Activated CD4-positive, alpha-beta memory T cell treated with anti-CD3 and anti-CD28 coated beads, Interleukin-2, amount 10 ng/mL, durations not matched to agents 7 days and 5 days (primary cell): ENCODE measurements around the gene C10orf67. TPM values are rescaled to one million over a fixed set of nuclear protein-coding genes. Genes with fewer than 3 reads are reported as not detected.
"Not testable (repeated sequence)": the region's sequence is repeated elsewhere in the genome, so short reads cannot be mapped to it uniquely, and the experiment has no call there.

Source experiments
- CTCF ChIA-PET: fragments of 350-600 bp; sonication (Branson Sonifier 250); formaldehyde crosslinking; loops from one replicate; lab custom pipeline; 2021; ENCODE audit warnings: antibody characterized with exemption, inconsistent platforms; lab: Charles Lee
- POLR2A ChIA-PET: fragments of 350-600 bp; sonication (Branson Sonifier 250); formaldehyde crosslinking; loops from one replicate; lab custom pipeline; 2021; ENCODE audit warnings: antibody characterized with exemption; lab: Charles Lee
- DNase-seq: peaks from one replicate; pipeline ENCODE4 v3.0.0-alpha.2; 2020
- H3K27ac Mint-ChIP-seq: one replicate; pipeline ENCODE4 v1.8.0; 2021; ENCODE audit warnings: mild to moderate bottlenecking, mixed read lengths
- H3K27me3 Mint-ChIP-seq: one replicate; pipeline ENCODE4 v1.8.0; 2021; ENCODE audit warnings: mixed read lengths
- H3K36me3 Mint-ChIP-seq: one replicate; pipeline ENCODE4 v1.8.0; 2021; ENCODE audit warnings: low read depth, mixed read lengths
- H3K4me1 Mint-ChIP-seq: one replicate; pipeline ENCODE4 v1.8.0; 2021; ENCODE audit warnings: mixed read lengths
- H3K4me3 Mint-ChIP-seq: one replicate; pipeline ENCODE4 v1.8.0; 2021; ENCODE audit warnings: mild to moderate bottlenecking, mixed read lengths
- H3K9me3 Mint-ChIP-seq: one replicate; pipeline ENCODE4 v1.8.0; 2021; ENCODE audit warnings: mixed read lengths
- total RNA-seq, 2 experiments: library from RNA; stranded (reverse); gene quantifications; one replicate each; pipeline ENCODE4 v1.2.3, GENCODE V29; 2021

C10orf67 gene
- total RNA-seq, 2 experiments from 2014 or later, result not detected

GRCh38 chr10:23275355-23275754, 69.2 kb downstream of the C10orf67 start:
- DNase-seq, result no peak
- Mint-ChIP-seq H3K9me3 (no peaks in the 10 kb centered on the region), H3K36me3 (no peaks in the 10 kb centered on the region), H3K4me1 (no peaks in the 10 kb centered on the region), H3K27me3 (no peaks in the 10 kb centered on the region), H3K4me3 (no peak overlapping the region), H3K27ac (no peak overlapping the region)
- CTCF ChIA-PET, result no interaction called here
- POLR2A ChIA-PET, result no interaction called here

DNA sequence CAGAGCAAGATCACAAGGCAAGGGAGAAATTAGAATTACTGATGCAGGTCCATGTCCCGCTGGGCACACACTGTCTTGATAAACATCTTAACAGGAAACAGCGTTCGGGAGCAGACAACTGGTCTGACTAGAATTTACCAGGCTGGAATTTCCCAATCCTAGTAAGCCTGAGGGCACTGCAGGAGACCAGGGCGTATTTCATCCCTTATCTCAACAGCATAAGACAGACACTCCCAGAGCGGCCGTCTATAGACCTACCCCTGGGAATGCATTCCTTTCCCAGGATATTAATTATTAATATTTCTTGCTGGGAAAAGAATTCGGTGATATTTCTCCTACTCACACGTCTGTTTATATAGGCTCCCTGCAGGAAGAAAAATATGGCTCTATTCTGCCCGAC, 70.4 kb downstream of the C10orf67 start:
- H3K4me3 Mint-ChIP-seq, CTCF ChIA-PET, POLR2A ChIA-PET, H3K4me1 Mint-ChIP-seq, DNase-seq, H3K27me3 Mint-ChIP-seq, H3K36me3 Mint-ChIP-seq, H3K9me3 Mint-ChIP-seq, H3K27ac Mint-ChIP-seq: not testable (repeated sequence)

GRCh38 chr10:23270531-23270930, 74.1 kb downstream of the C10orf67 start:
- DNase-seq, result no peak
- CTCF ChIA-PET, result no interaction called here
- H3K27me3 Mint-ChIP-seq, result no peaks in the 10 kb centered on the region
- no peaks in the 10 kb centered on the region for H3K9me3 Mint-ChIP-seq
- no peaks in the 10 kb centered on the region for H3K36me3 Mint-ChIP-seq
- no peaks in the 10 kb centered on the region for H3K4me1 Mint-ChIP-seq
- H3K27ac Mint-ChIP-seq, result no peak overlapping the region
- POLR2A ChIA-PET, result no interaction called here
- no peak overlapping the region for H3K4me3 Mint-ChIP-seq

DNA sequence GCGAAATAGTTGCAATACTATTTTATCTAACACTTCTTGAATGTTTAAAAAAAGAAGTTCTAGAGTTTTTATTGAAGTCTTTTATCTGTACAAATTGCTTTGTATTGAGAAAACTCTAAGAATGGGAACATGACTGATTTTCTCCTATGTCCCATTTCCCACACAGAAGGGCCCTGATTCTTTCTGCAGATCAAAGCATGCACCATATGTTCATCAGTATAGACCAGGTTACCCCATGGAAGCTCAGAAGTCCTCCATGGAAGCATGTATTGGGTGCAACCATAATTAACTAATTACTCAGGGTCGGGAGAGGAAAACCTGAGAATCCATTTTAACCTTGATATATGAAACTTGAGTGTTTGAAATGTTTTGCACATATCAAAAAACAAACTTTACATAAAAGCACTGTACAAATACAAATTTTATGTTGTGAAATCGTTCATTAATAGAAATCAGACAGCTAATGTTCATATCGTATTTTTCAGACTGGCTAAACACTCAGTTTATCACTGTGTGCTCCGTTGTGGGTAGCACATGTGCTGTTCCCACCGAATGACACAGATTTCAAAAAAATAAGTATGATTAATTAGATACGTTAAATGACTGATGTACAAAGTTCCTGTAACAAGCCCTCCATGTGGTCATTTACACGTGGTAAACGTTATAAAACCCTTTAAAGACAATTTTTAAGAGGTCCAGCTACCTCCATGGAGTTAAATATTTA, 81.0 kb downstream of the C10orf67 start:
- ChIA-PET CTCF (no interaction called here), POLR2A (no interaction called here)
- H3K4me1 Mint-ChIP-seq, result no peaks in the 10 kb centered on the region
- DNase-seq, result no peak
- H3K27ac Mint-ChIP-seq, result no peak overlapping the region
- H3K4me3 Mint-ChIP-seq, result no peak overlapping the region
- no peaks in the 10 kb centered on the region for H3K9me3 Mint-ChIP-seq
- no peaks in the 10 kb centered on the region for H3K36me3 Mint-ChIP-seq
- H3K27me3 Mint-ChIP-seq, result peaks cover 3% of the 10 kb centered on the region

DNA sequence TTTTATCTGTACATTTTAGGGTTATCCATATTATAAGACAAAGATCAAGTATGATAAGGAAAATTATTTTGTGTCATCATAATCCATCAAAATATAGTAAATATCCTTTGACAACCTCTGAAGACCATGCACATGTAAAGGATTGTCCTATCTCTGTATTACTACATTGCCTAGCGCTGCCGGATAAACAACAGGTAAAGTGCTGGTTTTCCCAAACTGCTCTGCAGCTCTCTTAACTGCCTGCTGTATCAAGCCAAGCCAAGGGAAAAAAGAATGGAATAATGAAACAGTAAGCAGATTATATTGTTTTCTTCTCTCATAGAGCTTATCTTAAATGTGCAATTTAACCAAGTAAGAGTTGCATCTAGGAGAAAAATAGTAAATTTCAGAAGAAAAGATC, 81.7 kb downstream of the C10orf67 start:
- Mint-ChIP-seq H3K36me3 (no peaks in the 10 kb centered on the region), H3K4me1 (no peaks in the 10 kb centered on the region), H3K4me3 (no peak overlapping the region), H3K9me3 (no peaks in the 10 kb centered on the region), H3K27me3 (peaks cover 3% of the 10 kb centered on the region), H3K27ac (no peak overlapping the region)
- CTCF ChIA-PET, result no interaction called here
- POLR2A ChIA-PET, result no interaction called here
- no peak for DNase-seq

- Mint-ChIP-seq H3K4me1 (no peaks in the 10 kb centered on the region), H3K27ac (no peak overlapping the region), H3K27me3 (peaks cover 2% of the 10 kb centered on the region), H3K4me3 (no peak overlapping the region), H3K36me3 (no peaks in the 10 kb centered on the region), H3K9me3 (no peaks in the 10 kb centered on the region)
- ChIA-PET POLR2A (no interaction called here), CTCF (no interaction called here)
- no peak for DNase-seq
These were observed 86.1 kb downstream of the C10orf67 start for GRCh38 chr10:23258516-23258915.

GRCh38 chr10:23253780-23254179, 90.8 kb downstream of the C10orf67 start:
- no peaks in the 10 kb centered on the region for H3K4me1 Mint-ChIP-seq
- H3K27ac Mint-ChIP-seq, result no peak overlapping the region
- H3K36me3 Mint-ChIP-seq, result no peaks in the 10 kb centered on the region
- H3K4me3 Mint-ChIP-seq, result no peak overlapping the region
- no peaks in the 10 kb centered on the region for H3K27me3 Mint-ChIP-seq
- no peak for DNase-seq
- POLR2A ChIA-PET, result no interaction called here
- no peaks in the 10 kb centered on the region for H3K9me3 Mint-ChIP-seq
- CTCF ChIA-PET, result no interaction called here

DNA sequence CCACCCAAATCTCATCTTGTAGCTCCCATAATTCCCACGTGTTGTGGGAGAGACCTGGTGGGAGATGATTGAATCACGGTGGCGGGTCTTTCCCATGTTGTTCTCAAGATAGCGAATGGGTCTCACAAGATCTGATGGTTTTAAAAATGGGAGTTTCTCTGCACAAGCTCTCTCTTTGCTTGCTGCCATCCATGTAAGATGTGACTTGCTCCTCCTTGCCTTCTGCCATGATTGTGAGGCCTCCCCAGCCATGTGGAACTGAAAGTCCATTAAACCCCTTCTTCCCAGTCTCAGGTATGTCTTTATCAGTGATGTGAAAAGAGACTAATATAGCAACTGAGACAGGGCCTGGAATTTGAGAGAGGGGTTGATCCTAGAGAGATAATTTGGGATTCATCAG, 91.7 kb downstream of the C10orf67 start:
- H3K27me3 Mint-ChIP-seq, H3K27ac Mint-ChIP-seq, POLR2A ChIA-PET, CTCF ChIA-PET, H3K9me3 Mint-ChIP-seq, DNase-seq, H3K4me3 Mint-ChIP-seq, H3K36me3 Mint-ChIP-seq, H3K4me1 Mint-ChIP-seq: not testable (repeated sequence)

- POLR2A ChIA-PET, H3K27me3 Mint-ChIP-seq, CTCF ChIA-PET, DNase-seq, H3K9me3 Mint-ChIP-seq, H3K36me3 Mint-ChIP-seq, H3K27ac Mint-ChIP-seq, H3K4me3 Mint-ChIP-seq, H3K4me1 Mint-ChIP-seq: not testable (repeated sequence)
These were observed 102.8 kb downstream of the C10orf67 start for GRCh38 chr10:23241779-23242178.

DNA sequence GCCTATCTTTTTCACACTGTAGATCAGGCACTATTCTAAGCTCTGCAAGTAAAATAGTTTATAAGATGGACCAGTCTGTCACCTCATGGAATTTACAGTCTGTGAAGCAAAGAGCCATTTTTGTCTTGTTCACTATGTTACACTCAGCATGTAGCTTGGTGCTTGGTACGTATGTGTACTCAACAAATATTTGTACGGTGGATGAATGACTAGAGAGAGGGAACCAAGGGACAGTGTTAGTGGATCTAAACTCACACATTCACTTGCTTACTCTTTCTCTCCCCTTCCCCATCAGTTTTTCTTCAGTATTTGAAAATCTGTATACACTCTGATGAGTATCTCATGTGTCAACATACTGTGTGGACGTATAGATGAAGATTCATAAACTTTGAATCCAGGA, 106.6 kb downstream of the C10orf67 start:
- ChIA-PET POLR2A (no interaction called here), CTCF (no interaction called here)
- H3K4me1 Mint-ChIP-seq, result no peaks in the 10 kb centered on the region
- DNase-seq, result no peak
- H3K36me3 Mint-ChIP-seq, result no peaks in the 10 kb centered on the region
- no peak overlapping the region for H3K27ac Mint-ChIP-seq
- H3K4me3 Mint-ChIP-seq, result no peak overlapping the region
- H3K27me3 Mint-ChIP-seq, result no peaks in the 10 kb centered on the region
- no peaks in the 10 kb centered on the region for H3K9me3 Mint-ChIP-seq

GRCh38 chr10:23230582-23230981, 114.0 kb downstream of the C10orf67 start:
- Mint-ChIP-seq H3K4me3 (no peak overlapping the region), H3K27ac (no peak overlapping the region), H3K4me1 (no peaks in the 10 kb centered on the region), H3K27me3 (peaks cover 2% of the 10 kb centered on the region), H3K9me3 (no peaks in the 10 kb centered on the region), H3K36me3 (no peaks in the 10 kb centered on the region)
- ChIA-PET POLR2A (no interaction called here), CTCF (no interaction called here)
- no peak for DNase-seq

- ChIA-PET CTCF (no interaction called here), POLR2A (no interaction called here)
- Mint-ChIP-seq H3K4me1 (no peaks in the 10 kb centered on the region), H3K36me3 (no peaks in the 10 kb centered on the region), H3K9me3 (no peaks in the 10 kb centered on the region), H3K27ac (no peak overlapping the region), H3K27me3 (peaks cover 15% of the 10 kb centered on the region), H3K4me3 (no peak overlapping the region)
- DNase-seq, result no peak
These were observed 127.1 kb downstream of the C10orf67 start for GRCh38 chr10:23217471-23217870.

GRCh38 chr10:23205972-23206642, 138.5 kb downstream of the C10orf67 start:
- Mint-ChIP-seq H3K9me3 (no peaks in the 10 kb centered on the region), H3K4me1 (no peaks in the 10 kb centered on the region), H3K4me3 (no peak overlapping the region), H3K27ac (no peak overlapping the region), H3K27me3 (peaks cover 50% of the 10 kb centered on the region), H3K36me3 (no peaks in the 10 kb centered on the region)
- DNase-seq, result no peak
- CTCF ChIA-PET, result interaction anchor here (0.6 kb wide), 1 partner anchor 1515 kb away, joined by 3 read pairs; no protein-coding TSS in a partner anchor
- POLR2A ChIA-PET, result no interaction called here

DNA sequence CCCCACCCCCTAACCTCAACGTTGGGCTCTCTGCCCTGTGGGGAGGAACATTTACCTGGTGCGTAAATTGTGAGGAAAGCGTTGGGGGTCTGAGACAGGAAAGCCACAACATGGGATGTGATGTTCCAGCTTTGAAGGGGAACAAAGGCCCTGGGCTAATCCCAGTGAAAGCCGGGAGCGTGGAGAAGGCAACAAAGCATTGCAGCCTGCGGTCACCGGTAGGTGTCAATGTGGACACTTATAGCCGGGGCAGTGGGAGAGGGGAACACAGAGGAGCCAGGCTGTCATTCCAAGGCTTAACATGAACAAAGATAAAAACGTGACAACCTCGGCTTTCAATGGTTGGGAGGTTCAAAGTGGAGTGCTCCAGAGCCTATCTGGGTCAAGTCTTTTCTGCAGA, 139.8 kb downstream of the C10orf67 start:
- POLR2A ChIA-PET, result no interaction called here
- CTCF ChIA-PET, result no interaction called here

More for the DNA sequence above, 139.8 kb downstream of the C10orf67 start:
- Mint-ChIP-seq H3K9me3 (no peaks in the 10 kb centered on the region), H3K36me3 (no peaks in the 10 kb centered on the region), H3K4me1 (peaks cover 4% of the 10 kb centered on the region), H3K27ac (no peak overlapping the region), H3K27me3 (peaks cover 63% of the 10 kb centered on the region), H3K4me3 (no peak overlapping the region)
- DNase-seq, result no peak
